ENCODE measurements around the gene RIGI.
"Not testable (repeated sequence)": the region's sequence is repeated elsewhere in the genome, so short reads cannot be mapped to it uniquely, and the experiment has no call there.

The RIGI gene

DNA sequence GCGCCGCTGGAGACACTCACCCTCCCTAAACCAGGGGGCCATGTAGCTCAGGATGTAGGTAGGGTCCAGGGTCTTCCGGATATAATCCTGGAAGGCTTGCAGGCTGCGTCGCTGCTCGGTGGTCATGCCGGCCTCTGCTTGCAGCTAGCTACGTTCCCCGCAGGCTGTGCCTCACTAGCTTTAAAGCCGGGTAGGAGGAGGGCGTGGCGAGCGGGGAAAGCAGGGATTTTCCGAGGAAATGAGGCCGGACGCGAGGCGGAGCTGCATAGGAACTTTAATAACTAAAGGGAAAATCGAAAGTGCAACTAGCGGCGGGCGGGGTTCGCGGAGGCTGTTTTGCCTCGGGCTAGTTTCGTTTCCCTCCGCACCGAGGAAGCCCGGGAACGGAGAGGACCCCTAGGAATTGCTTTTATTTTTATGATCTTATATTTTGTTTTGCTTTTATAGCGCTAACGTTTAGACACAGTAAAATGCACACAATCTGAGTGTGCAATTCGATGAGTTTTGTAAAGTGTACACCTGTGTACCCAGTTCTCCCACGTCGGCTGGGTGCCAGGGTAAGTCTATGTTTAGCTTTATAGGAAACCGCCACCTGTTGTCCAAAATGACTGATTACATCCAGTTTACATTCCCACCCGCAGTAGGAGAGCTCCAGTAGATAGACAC is at the start of gene RIGI:
Gene RIGI, minus strand, starts transcription at position 156 of the 666 bp plus-strand sequence. Its CDS starts 30 bp downstream, at position 126.
- DNase-seq = peak; percentile 2 to 27

DNA sequence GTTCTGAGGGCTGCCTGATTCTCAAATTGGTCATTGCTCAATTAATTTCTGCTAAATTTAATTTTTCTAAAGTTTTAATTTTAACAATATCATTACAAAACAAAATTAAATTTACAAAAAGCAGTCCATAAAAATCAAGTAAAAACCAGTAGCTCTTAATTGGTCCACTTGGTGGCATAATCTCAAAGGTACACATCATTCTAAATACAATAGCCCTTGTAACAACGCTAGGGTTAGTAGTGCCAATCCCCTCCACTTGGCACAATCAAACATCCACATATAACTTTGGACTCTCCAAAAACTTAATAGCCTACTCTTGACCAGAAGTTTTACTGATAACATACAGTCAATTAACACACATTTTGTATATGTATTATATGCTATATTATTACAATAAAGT is 48.9 kb upstream of the RIGI start:
- DNase-seq = no peak

DNA sequence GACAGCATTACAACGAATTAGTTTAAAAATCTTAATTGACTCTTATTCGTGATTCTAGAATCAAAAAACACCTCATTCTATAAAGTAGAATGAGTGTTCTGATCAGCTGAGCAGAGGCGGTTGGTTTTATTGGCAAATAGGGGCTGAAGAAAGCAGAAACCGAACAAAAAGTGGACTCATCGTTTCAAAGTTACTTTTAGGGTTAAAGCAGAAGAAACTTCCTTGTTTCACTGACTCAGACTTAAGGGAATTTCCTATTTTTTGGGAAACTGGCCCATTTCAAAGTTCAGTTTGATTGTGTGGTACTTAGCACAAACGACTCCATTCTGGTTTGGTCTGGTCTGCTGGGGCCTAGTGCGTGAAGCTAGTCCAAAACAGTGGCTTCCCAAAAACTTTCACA is 47.8 kb upstream of the RIGI start:
- DNase-seq = no peak

DNA sequence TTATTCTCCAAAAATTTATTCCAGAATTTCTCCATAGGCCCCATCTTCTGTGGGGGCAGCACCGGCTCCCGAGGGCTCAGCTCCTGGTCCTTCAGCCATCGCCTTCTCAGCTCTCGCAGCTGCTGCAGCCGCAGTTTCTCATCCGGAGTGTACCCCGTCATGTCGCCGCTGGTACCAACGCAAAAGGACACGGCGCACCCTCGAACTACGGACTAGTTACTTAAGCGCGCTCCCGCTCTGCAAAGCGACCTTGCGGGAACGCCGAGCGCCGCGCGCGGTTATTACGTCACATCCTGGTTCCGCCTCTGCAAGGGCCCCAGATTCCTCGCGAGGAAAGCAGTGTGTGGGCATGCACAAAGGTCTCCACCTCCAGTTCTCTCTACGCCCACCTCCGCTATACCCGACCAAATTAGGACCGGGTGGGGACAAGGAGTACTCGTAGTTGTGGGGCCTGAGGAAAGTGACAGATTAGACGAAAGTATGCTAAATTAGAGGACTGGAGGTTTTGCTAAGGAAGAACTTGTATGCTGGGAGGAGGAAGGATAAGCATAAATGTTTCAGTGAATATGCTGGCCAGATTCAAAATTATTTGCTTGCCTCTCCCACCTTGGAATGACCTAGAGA is 47.0 kb upstream of the RIGI start, which contains the start of gene NDUFB6:
Gene NDUFB6, minus strand, starts transcription at position 260 of the 624 bp plus-strand sequence. Its CDS starts 99 bp downstream, at position 161.
- peak; percentile 46 to 71 for DNase-seq

DNA sequence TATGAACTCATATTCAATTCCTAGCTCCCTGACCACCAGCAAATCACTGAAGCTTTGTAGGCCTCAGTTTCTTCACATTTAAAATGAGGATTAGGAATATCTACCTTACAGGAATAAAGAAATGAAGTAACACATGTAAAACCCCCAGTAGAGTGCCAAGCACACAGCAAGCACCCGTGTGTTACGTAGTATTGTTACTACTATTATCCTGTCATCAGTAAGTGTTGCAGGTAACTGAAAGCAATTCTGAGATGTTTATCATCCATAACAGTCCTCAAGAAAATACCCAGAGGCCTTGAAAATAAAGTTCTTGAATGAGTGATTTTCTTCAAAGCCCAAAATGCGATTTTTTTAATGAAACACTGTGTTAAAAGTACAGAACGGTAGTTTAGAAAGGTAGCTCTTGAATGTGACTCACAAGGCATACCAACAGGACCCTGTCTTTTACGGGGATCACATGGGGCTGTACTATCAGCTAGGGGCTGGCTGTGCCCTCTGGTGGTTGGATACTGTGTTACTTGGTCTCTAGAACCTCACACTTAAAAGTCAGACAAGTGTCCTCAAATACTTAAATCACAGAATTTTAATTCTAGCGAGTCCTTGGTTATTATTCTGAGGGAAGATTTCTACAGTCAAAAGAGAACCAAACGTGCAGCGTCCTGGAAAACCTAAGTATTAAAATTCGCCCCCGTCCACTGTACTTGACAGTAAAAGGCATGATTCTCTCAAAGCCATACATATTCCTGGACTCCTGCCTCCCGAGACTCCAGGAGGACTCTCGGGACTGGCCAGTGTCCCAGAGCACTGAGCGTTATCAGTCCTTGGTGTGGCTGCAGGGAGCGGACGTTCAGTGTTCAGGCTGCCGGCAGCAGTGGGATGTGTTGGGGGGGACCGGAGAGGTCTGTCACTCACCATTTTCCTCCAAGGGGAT is 46.2 kb upstream of the RIGI start:
- DNase-seq = peak in 1 of 2 experiments; percentile 7

DNA sequence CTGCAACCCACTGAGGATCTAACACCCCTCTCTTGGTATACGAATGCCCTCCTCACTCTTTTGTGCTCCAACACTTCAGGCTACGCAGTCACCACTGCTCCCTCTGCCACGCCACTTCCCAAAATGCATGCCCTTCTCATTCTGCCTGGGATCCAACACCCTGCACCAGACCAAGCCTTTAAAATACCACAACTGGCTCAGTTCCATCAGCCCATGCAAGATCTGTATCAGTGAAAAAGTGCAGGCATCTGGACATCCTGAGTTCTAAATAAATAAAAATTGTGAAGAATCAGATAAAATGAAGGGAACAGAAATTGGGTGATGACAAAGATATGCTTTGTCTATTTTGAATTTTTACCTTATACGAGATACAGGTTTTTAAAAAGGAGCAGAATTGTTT is 44.3 kb upstream of the RIGI start:
- DNase-seq = no peak

DNA sequence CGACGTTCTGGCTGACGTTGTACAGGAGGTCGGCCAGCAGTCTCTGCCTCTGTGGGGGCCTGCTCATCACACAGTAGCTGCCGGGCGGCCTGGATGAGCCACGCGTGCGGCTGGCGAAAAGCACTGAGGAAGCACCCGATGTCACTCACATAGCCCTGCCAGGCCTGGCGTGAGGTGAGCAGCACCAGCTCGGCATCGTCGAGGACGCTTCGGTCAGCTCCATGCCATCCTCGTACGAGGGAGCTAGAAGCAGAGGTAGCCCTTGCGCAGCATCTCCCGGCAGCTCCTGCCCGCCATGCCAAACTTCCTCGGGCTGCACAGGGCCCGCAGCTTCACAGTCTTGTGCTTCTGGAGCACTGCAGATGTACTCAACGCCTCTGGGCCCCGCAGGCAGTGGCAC is 40.8 kb upstream of the RIGI start:
- DNase-seq = no peak

DNA sequence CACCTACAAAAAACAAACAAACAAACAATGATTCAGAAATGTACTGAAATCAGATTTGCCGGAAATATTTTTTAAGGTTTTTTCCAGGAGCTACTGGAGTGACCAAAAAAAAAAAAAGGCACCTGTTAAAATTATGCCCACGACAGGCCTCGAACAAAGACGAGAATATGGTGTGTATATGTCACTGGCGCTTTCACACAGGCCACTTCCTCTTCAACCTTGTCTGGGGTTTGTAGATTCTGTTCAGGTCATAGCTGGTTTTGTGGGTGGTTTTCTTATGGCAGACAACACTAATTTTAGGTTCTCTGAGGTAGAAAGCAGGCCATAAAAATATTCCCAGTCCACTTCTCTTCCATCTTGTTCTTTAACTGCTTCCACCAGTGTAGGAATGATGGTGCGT is 40.0 kb upstream of the RIGI start:
- DNase-seq = no peak

DNA sequence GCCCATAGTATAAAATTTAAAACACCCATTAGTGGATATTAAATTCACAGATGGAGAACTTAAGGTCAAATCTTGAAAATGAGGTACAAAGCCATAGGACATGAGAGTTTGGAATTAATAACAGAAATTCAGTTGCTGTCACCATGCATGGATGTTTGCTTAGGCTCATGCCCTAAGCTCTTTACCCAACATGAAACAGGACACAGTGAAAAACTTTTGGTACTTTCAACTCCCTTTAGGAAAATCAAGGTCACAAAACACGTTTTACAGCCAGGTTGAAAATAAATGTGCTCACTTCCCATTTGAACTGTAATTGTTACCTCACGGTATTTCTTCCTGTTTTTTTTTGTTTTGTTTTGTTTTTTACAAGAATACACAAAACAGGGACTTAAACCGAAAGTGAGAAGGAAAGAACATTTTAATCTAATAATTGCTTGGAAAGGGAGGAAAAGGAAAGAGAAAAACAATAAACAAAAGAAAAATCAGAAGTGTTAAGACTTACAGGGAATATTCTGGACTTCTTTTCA is 32.5 kb upstream of the RIGI start:
- no peak for DNase-seq

DNA sequence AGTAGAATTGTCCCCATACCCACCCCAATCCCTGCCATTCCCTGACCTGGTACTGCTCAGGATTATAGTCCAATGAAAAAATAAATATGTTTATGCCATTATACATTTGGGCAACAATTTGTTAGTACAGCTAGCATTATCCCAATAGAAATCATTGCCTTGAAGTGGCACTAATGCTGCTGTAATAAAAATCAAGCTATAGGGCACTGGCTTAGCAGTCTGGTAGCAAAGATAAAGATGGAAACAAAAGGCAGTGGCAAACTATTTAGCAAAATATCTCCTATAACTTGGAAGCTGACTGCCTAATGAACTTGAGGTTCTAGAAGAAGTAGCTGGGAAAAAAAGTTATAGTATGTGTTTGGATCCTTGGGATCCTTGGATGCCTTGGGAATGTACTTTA is 28.6 kb upstream of the RIGI start:
- no peak for DNase-seq

DNA sequence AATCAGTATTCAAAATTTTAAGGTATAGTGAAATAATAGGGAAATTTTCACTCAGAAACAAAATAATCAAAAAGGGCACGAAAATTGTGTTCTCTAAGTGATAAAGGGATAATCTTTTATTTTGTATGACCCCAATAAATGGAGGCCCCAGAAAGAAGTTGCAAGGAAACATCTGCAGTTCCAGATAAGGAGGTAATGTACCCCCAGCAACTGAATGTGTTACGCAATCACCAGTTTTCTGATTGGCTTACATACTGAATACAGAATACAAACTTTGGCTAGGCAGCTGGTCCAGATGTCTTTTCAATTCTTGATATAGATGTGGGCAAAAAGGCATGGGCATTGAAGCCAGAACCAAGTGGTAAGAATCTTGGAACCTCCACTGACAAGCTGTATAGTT is 28.1 kb upstream of the RIGI start:
- no peak for DNase-seq

DNA sequence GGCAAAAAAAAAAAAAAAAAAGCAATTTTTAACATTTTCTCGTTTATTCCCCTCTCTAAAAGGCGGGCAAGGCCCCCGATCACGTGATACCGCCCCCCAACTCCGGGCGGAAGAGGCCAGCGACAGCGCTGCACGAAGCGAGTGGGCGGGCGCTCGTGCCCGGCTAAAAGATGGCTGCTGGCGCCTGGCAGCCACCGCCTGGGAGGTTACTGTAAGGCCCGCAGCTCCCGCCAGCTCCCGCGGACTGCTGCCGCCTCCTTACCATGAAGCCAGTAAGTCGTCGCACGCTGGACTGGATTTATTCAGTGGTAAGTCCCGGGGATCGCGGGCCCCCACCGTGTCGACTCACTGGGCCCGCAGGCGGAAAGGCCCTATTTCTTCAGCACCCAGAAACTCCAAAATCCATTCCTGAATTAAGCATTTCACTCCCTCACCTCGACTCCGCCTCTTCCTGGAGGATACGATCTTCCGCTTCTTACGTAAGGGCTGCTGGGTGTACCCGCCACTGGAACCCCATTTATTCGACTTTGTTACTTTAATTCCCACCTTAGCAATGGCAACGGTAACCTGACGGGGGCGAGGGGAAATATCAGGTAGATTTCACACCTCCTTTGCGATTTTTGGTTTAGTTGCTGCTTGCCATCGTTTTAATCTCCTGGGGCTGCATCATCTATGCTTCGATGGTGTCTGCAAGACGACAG is 26.3 kb upstream of the RIGI start, which contains the start of the genes SMIM27 and TOPORS:
Gene SMIM27, plus strand, starts transcription at position 156 of the 701 bp plus-strand sequence. Its CDS starts 108 bp downstream, at position 264.
Gene TOPORS, minus strand, starts transcription at position 415 of the 701 bp plus-strand sequence. Its CDS starts 150 bp downstream, at position 265.
- DNase-seq = peak; percentile 51 to 77

DNA sequence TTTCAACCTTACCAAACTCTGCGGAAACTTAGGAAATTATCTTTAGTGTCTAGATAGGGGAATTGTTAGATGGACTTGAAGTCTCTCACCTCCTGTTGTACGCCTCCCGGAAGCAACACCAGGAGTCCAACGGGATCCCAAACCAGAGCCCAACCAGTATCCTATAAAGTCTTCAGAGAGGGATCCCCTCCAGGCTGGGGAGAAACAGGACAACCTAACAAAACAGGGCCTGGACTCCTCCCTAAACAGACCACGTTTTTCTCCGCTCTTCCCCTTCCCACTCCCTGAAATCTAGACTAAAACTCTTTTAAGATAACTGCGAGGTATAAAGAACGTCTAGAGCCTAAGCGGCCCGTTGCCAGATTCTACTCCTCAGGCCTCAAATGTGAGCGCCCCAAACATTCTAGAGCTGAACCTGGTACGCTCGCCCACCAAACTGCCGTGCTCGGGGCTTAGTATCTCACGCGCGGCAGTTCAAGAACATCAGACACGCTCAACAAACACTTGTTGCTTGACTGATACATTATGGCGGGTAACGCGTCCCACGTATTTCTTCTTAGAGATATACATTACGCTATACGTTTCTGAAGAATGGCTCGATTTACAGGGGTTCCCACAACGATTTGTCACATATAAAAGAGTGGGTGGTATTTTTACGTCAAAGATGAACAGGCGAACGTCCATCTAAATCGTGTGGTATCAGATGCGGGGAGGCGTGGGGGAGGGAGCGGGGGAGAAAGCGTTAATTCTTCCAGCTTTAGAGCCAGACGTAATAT is 25.5 kb upstream of the RIGI start:
- peak in 1 of 2 experiments; percentile 32 for DNase-seq

DNA sequence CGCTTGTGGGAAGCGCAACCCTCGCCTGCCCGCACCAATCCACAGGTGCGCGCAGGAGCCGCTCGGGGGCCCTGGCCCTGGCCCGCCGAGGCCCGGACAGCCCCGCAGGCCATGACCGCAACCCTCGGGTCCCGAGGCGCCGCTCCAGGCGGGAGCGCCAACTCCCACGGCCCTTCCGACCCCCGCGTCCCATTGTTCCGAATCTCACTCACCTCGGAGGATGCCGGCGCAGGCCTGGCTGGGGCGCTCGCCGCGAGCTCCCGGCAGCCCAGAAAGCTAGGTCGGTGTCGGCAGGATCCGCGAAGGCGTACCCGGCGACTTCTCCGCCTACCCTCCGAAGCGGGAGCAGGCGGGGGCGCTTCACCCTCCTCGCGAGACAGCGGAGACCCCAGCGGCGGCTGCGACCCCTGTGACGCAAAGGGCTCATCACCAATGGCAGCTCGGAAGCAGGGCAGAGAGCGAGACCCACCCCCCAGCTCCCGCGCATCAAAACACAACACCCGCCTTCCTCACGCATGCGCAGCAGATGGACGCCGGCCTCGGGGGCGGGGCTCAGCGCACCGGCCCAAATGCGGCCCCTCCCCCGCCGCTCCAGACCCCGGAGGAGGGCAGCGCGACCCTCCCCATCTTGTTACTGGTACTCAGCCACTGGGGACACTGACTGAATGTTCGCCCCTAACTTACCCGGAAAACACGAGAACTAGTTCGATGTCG is 24.7 kb upstream of the RIGI start:
- peak; percentile 15 to 78 for DNase-seq

DNA sequence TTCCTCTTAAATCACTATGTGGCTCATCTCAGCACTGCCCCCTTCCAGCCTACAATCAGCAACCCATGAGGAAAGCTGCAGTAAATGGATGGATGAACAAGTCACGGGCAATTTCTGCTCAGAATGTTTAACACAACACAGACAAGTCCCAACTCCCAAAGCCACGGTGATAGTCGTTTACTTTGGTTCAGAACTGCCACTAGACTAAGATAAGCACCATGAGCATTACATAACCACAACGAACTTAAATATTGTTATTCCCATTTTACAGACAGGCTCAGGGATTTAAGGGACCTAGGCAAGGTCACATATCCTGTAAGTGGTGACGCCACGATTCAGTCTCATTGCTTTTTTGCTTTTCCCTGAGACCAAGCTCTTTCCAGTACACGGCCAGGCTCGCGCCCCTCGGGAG is 24.2 kb upstream of the RIGI start:
- no peak for DNase-seq

DNA sequence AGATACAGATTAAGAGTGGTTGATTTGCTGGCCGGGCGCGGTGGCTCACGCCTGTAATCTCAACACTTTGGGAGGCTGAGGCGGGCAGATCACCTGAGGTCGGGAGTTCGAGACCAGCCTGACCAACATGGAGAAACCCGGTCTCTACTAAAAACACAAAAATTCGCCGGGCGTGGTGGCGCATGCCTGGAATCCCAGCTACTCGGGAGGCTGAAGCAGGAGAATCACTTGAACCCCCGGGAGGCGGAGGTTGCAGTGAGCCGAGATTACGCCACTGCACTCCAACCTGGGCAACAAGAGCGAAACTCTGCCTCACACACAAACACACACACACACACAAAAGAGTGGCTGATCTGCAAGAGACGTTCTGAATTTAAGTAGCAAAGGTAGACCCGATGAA is 22.2 kb upstream of the RIGI start:
- not testable (repeated sequence) for DNase-seq

DNA sequence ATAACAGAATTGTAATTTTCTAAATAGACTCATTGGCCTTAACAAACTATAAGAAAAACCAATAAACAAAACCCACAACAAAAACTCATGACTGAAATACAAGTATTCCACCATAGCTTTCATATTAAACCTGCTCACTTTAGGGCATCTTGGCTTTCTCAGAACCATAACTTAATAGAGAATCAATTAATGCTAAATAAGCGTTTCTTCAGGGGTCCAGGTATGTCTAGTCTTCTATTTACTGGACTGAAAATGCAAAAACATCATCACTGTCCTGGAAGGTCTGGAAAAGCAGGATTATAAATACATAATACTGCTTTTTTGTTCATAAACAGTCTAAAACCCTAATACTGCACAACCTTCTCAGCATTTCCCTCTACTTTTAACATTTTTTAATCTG is 19.9 kb upstream of the RIGI start:
- no peak for DNase-seq

DNA sequence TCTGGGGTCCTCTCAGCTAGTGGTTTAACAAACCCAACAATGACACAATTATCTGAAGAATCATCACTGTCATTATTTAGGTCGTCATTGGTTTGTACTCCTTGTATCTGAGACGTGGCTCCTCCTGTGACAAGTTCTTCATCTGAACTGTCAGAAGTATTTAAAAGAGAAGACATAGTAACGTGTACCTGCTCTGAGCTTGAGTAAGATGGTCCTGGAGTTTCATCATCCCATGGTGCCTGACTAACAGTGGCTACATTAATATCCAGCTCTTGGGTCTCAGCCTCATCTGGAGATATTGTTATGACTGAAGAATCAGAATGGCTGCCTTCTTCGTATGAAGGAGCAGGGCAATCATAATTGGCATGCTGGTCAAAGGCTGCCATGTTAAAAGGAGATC is 17.1 kb upstream of the RIGI start:
- no peak for DNase-seq

DNA sequence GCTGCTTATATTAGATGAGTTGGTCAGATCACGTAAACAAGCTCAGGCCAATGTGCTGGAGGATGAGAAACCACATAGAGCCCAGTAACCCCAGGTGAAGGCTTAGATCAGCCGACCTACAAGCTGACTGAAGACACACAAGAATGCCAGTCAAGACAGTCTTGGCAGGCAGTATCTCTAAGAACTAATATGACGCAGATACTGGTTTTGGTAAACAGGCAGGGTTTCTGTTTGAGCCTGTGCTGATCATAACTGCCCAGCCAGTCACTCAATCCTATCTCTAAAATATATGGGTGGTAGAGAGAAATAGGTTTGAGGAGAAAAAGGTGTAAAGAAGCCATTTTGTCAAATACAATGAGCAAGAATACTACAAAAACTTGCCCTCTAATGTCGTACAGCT is 7.8 kb upstream of the RIGI start:
- DNase-seq = no peak

DNA sequence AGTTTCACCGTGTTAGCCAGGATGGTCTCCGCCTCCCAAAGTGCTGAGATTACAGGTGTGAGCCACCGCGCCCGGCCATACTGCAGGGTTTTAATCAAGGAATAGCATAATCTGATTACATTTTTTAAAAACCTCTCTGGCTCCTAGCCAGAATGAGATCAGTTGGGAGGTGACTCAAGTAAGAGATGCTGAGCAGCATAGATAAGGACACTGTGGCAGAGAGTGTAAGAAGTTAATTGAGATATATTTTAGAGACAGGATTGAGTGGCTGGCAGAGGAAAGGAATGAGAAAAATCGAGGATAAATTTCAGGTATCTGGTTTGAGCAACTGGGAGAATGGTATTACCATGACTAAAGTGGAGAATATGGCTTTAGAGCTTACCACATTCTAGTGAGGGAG is 7.3 kb upstream of the RIGI start:
- no peak for DNase-seq

DNA sequence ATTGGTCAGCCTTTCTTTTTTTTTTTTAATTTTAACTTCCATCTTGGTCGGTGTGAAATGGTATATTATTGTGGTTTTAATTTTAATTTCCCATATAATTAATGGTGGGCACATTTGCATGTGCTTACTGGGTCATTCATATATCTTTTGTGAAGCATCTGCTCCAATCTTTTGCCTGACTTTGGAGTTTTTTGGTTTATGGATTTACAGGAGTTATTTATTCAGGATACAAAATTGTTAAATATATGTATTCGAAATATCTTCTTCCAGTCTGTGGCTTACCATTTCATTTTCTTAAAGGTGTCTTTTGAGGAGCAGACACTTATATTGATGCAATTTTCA is 682 bp upstream of the RIGI start:
- DNase-seq = no peak
